22Rv1 (cell line): ENCODE results near the gene OSGEPL1.
"Not testable (repeated sequence)": the region's sequence is repeated elsewhere in the genome, so short reads cannot be mapped to it uniquely, and the experiment has no call there.

Experiments
- H3K27ac ChIP-seq: fragments of 450-650 bp; 2 replicates; pipeline ENCODE4 v1.5.1; 2017
- ZFX ChIP-seq: fragments of 450-650 bp; IDR thresholded peaks from 2 replicates; pipeline ENCODE4 v1.6.1; 2017; ENCODE audit warnings: antibody characterized with exemption, borderline replicate concordance
- TF ChIP-seq, protein P1 (sequence below): fragments of 450-650 bp; IDR thresholded peaks from 2 replicates; pipeline ENCODE4 v1.5.1; 2017; ENCODE audit warnings: mild to moderate bottlenecking

The OSGEPL1 gene

GRCh38 chr2:189726271-189726670 is 36.3 kb downstream of the OSGEPL1 start:
- H3K27ac ChIP-seq = no peak overlapping the region
- TF ChIP-seq, protein P1, sequence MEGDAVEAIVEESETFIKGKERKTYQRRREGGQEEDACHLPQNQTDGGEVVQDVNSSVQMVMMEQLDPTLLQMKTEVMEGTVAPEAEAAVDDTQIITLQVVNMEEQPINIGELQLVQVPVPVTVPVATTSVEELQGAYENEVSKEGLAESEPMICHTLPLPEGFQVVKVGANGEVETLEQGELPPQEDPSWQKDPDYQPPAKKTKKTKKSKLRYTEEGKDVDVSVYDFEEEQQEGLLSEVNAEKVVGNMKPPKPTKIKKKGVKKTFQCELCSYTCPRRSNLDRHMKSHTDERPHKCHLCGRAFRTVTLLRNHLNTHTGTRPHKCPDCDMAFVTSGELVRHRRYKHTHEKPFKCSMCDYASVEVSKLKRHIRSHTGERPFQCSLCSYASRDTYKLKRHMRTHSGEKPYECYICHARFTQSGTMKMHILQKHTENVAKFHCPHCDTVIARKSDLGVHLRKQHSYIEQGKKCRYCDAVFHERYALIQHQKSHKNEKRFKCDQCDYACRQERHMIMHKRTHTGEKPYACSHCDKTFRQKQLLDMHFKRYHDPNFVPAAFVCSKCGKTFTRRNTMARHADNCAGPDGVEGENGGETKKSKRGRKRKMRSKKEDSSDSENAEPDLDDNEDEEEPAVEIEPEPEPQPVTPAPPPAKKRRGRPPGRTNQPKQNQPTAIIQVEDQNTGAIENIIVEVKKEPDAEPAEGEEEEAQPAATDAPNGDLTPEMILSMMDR = no peak
- TF ChIP-seq ZFX = no peak

GRCh38 chr2:189723192-189723591 is 39.4 kb downstream of the OSGEPL1 start:
- H3K27ac ChIP-seq = no peak overlapping the region
- TF ChIP-seq, protein P1 = no peak
- no peak for TF ChIP-seq ZFX

DNA sequence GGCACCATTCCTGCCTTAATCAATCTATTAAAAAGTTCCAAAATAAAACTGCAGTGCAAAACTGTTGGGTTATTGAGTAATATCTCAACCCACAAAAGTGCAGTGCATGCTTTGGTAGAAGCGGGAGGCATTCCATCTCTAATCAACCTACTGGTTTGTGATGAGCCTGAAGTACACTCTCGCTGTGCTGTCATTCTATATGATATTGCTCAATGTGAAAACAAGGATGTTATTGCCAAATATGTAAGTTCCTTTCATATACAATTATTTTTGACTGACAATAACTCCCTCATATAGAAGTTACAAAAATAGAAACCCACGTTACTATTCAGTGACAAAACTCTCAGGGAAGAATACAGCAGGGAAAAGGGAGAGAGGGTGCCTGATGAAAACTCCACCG is 43.0 kb downstream of the OSGEPL1 start:
- TF ChIP-seq, protein P1 = no peak
- TF ChIP-seq ZFX = no peak
- H3K27ac ChIP-seq = no peak overlapping the region

GRCh38 chr2:189717593-189717992 is 45.0 kb downstream of the OSGEPL1 start:
- not testable (repeated sequence) for H3K27ac ChIP-seq

- H3K27ac ChIP-seq = no peak overlapping the region
- no peak for TF ChIP-seq ZFX
- TF ChIP-seq, protein P1 = no peak
These were observed 52.9 kb downstream of the OSGEPL1 start for GRCh38 chr2:189709501-189710221.

DNA sequence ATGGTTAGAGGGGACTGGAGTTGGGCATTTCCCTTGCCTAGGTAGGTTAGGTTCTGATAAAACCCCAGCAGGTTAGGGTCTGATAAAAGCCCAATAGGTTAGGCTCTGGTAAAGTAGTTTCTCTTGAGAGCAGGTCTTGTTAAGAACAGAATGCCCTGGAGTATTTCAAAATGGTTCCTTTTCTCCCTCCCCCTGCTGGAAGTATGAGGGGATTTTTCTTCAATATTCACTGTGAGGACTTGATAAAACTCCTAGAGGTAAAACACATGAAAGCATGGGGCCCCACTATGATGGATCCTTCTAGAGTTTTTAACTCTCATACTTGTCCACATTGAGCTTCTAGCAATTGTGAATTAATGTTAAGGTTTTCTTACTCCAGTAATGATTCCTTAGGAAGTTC is 60.5 kb downstream of the OSGEPL1 start:
- no peak for TF ChIP-seq ZFX
- TF ChIP-seq, protein P1 = no peak
- no peak overlapping the region for H3K27ac ChIP-seq

DNA sequence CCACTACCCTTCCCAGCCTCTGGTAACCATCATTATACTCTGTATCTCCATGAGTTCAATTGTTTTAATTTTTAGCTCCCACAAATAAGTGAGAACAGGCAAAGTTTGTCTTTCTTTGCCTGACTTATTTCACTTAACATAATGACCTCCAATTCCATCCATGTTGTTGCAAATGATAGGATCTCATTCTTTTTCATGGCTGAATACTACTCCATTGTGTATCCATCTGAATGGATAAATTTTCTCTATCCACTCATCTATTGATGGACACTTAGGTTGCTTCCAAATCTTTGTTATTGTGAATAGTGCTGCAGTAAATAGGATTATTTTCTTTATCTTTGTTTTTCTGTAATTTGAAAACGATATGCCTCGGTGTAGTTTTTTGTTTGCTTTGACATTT is 61.9 kb downstream of the OSGEPL1 start:
- no peak overlapping the region for H3K27ac ChIP-seq
- TF ChIP-seq ZFX = no peak
- TF ChIP-seq, protein P1 = no peak
